WTC11 (cell line): ENCODE data around the gene POLR2L.

Experiments
- KAT7 ChIP-seq: sonication (generic); formaldehyde crosslinking; IDR thresholded peaks from 2 replicates; pipeline ENCODE4 v1.8.1; 2023; ENCODE audit warnings: missing genetic modification reagents, mild to moderate bottlenecking, borderline replicate concordance
- NFYB ChIP-seq: sonication (generic); formaldehyde crosslinking; conservative IDR thresholded peaks from 2 replicates; pipeline ENCODE4 v1.8.0; 2022; ENCODE audit warnings: low read depth, missing genetic modification reagents
- TEAD4 ChIP-seq: sonication (generic); formaldehyde crosslinking; IDR thresholded peaks from 2 replicates; pipeline ENCODE4 v1.8.0; 2022; ENCODE audit warnings: mild to moderate bottlenecking, missing genetic modification reagents
- TF ChIP-seq, protein P1 (sequence below): fragments of 200-600 bp; IDR thresholded peaks from 2 replicates; pipeline ENCODE4 v1.8.0; 2022; ENCODE audit warnings: antibody characterized with exemption
- TF ChIP-seq, protein P2 (sequence below): sonication (generic); formaldehyde crosslinking; IDR thresholded peaks from 2 replicates; pipeline ENCODE4 v1.8.1; 2023; ENCODE audit warnings: mild to moderate bottlenecking, moderate library complexity, missing genetic modification reagents
- TF ChIP-seq, protein P3 (sequence below): sonication (generic); formaldehyde crosslinking; conservative IDR thresholded peaks from 2 replicates; pipeline ENCODE4 v1.8.1; 2023; ENCODE audit warnings: mild to moderate bottlenecking, low read depth, missing genetic modification reagents, moderate library complexity
- TF ChIP-seq, protein P4 (sequence below): sonication (generic); formaldehyde crosslinking; IDR thresholded peaks from 2 replicates; pipeline ENCODE4 v1.8.1; 2023; ENCODE audit warnings: mild to moderate bottlenecking, missing genetic modification reagents, borderline replicate concordance

GRCh38 chr11:810040-810567, 32.2 kb downstream of the POLR2L start:
- TF ChIP-seq, protein P1, sequence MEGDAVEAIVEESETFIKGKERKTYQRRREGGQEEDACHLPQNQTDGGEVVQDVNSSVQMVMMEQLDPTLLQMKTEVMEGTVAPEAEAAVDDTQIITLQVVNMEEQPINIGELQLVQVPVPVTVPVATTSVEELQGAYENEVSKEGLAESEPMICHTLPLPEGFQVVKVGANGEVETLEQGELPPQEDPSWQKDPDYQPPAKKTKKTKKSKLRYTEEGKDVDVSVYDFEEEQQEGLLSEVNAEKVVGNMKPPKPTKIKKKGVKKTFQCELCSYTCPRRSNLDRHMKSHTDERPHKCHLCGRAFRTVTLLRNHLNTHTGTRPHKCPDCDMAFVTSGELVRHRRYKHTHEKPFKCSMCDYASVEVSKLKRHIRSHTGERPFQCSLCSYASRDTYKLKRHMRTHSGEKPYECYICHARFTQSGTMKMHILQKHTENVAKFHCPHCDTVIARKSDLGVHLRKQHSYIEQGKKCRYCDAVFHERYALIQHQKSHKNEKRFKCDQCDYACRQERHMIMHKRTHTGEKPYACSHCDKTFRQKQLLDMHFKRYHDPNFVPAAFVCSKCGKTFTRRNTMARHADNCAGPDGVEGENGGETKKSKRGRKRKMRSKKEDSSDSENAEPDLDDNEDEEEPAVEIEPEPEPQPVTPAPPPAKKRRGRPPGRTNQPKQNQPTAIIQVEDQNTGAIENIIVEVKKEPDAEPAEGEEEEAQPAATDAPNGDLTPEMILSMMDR = no peak
- TF ChIP-seq NFYB (CRISPR knock-in tag) = no peak
- TF ChIP-seq, protein P2, sequence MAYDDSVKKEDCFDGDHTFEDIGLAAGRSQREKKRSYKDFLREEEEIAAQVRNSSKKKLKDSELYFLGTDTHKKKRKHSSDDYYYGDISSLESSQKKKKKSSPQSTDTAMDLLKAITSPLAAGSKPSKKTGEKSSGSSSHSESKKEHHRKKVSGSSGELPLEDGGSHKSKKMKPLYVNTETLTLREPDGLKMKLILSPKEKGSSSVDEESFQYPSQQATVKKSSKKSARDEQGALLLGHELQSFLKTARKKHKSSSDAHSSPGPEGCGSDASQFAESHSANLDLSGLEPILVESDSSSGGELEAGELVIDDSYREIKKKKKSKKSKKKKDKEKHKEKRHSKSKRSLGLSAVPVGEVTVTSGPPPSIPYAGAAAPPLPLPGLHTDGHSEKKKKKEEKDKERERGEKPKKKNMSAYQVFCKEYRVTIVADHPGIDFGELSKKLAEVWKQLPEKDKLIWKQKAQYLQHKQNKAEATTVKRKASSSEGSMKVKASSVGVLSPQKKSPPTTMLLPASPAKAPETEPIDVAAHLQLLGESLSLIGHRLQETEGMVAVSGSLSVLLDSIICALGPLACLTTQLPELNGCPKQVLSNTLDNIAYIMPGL = no peak
- TF ChIP-seq KAT7 = 0 out of 2 replicates have a peak, but pooled peaks have one; percentile 26
- TF ChIP-seq, protein P3, sequence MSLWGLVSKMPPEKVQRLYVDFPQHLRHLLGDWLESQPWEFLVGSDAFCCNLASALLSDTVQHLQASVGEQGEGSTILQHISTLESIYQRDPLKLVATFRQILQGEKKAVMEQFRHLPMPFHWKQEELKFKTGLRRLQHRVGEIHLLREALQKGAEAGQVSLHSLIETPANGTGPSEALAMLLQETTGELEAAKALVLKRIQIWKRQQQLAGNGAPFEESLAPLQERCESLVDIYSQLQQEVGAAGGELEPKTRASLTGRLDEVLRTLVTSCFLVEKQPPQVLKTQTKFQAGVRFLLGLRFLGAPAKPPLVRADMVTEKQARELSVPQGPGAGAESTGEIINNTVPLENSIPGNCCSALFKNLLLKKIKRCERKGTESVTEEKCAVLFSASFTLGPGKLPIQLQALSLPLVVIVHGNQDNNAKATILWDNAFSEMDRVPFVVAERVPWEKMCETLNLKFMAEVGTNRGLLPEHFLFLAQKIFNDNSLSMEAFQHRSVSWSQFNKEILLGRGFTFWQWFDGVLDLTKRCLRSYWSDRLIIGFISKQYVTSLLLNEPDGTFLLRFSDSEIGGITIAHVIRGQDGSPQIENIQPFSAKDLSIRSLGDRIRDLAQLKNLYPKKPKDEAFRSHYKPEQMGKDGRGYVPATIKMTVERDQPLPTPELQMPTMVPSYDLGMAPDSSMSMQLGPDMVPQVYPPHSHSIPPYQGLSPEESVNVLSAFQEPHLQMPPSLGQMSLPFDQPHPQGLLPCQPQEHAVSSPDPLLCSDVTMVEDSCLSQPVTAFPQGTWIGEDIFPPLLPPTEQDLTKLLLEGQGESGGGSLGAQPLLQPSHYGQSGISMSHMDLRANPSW (CRISPR knock-in tag) = no peak
- TF ChIP-seq, protein P4, sequence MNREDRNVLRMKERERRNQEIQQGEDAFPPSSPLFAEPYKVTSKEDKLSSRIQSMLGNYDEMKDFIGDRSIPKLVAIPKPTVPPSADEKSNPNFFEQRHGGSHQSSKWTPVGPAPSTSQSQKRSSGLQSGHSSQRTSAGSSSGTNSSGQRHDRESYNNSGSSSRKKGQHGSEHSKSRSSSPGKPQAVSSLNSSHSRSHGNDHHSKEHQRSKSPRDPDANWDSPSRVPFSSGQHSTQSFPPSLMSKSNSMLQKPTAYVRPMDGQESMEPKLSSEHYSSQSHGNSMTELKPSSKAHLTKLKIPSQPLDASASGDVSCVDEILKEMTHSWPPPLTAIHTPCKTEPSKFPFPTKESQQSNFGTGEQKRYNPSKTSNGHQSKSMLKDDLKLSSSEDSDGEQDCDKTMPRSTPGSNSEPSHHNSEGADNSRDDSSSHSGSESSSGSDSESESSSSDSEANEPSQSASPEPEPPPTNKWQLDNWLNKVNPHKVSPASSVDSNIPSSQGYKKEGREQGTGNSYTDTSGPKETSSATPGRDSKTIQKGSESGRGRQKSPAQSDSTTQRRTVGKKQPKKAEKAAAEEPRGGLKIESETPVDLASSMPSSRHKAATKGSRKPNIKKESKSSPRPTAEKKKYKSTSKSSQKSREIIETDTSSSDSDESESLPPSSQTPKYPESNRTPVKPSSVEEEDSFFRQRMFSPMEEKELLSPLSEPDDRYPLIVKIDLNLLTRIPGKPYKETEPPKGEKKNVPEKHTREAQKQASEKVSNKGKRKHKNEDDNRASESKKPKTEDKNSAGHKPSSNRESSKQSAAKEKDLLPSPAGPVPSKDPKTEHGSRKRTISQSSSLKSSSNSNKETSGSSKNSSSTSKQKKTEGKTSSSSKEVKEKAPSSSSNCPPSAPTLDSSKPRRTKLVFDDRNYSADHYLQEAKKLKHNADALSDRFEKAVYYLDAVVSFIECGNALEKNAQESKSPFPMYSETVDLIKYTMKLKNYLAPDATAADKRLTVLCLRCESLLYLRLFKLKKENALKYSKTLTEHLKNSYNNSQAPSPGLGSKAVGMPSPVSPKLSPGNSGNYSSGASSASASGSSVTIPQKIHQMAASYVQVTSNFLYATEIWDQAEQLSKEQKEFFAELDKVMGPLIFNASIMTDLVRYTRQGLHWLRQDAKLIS (CRISPR knock-in tag) = no peak
- TF ChIP-seq TEAD4 (CRISPR knock-in tag) = peak; percentile 52
